A549 (cell line): ENCODE results near the gene OTULIN.

Experiments
- BHLHE40 ChIP-seq: IDR thresholded peaks from 2 replicates; pipeline ENCODE4 v1.6.1; 2012; ENCODE audit warnings: low read depth, low read length, inconsistent platforms
- RCOR1 ChIP-seq: fragments of 150-350 bp; IDR thresholded peaks from 2 replicates; pipeline ENCODE4 v1.6.1; 2014; ENCODE audit warnings: antibody characterized with exemption, low read length, low read depth
- TF ChIP-seq, protein P1 (sequence below): fragments of >200 bp; sonication (Bioruptor Twin); formaldehyde crosslinking; IDR thresholded peaks from 3 replicates; pipeline ENCODE4 v1.5.1; 2016
- TF ChIP-seq, protein P2 (sequence below): fragments of 450-650 bp; IDR thresholded peaks from 2 replicates; pipeline ENCODE4 v1.6.1; 2014; ENCODE audit warnings: antibody characterized with exemption

DNA sequence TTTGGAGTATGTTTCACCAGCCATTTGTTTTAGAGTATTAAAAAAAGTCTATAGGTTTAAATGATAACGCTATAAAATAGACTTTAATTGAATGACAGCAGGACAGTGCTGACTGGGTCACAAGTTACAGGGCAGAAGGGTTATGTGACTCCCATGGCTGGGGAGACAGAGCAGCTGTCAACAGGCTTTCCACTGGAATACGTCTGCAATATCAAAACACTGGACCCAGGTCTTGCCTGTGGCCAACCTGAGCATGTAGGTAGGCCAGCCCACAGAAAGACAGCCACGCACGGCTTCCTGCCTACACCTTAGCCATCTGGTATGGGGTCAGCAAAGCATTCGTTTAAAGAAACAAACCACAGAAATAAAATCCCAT, 80.7 kb downstream of the OTULIN start:
- TF ChIP-seq BHLHE40 (no peak), RCOR1 (no peak)
- TF ChIP-seq, protein P1, sequence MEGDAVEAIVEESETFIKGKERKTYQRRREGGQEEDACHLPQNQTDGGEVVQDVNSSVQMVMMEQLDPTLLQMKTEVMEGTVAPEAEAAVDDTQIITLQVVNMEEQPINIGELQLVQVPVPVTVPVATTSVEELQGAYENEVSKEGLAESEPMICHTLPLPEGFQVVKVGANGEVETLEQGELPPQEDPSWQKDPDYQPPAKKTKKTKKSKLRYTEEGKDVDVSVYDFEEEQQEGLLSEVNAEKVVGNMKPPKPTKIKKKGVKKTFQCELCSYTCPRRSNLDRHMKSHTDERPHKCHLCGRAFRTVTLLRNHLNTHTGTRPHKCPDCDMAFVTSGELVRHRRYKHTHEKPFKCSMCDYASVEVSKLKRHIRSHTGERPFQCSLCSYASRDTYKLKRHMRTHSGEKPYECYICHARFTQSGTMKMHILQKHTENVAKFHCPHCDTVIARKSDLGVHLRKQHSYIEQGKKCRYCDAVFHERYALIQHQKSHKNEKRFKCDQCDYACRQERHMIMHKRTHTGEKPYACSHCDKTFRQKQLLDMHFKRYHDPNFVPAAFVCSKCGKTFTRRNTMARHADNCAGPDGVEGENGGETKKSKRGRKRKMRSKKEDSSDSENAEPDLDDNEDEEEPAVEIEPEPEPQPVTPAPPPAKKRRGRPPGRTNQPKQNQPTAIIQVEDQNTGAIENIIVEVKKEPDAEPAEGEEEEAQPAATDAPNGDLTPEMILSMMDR = no peak
- TF ChIP-seq, protein P2, sequence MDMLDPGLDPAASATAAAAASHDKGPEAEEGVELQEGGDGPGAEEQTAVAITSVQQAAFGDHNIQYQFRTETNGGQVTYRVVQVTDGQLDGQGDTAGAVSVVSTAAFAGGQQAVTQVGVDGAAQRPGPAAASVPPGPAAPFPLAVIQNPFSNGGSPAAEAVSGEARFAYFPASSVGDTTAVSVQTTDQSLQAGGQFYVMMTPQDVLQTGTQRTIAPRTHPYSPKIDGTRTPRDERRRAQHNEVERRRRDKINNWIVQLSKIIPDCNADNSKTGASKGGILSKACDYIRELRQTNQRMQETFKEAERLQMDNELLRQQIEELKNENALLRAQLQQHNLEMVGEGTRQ = no peak
